ENCODE measurements around the gene ASCC3.

- TF ChIP-seq CTCF (conservative IDR thresholded peaks at IDR 0.05; ENCODE audit: low read length), result no peak
- no peak for TF ChIP-seq EZH2phosphoT487 (IDR thresholded peaks at IDR 0.05; ENCODE audit: borderline replicate concordance)
Observed at GRCh38 chr6:100906325-100906724, 25.2 kb upstream of the ASCC3 start.

Measured in Loucy (cell line).